ENCODE results near the gene AXIN2. TPM values are rescaled to one million over a fixed set of nuclear protein-coding genes. Genes with fewer than 3 reads are reported as not detected.

AXIN2 gene
- total and polyA plus RNA-seq, 5 experiments from 2014 or later: 1.8 to 22.2 (median 6.7) TPM

GRCh38 chr17:65558311-65558682 is 3.2 kb downstream of the AXIN2 start:
- H3K9me3 Mint-ChIP-seq: no peaks in the 10 kb centered on the region
- no peaks in the 10 kb centered on the region for H3K36me3 Mint-ChIP-seq
- POLR2A ChIA-PET: interaction anchor here (0.6 to 1.1 kb wide), 2 partner anchors 30 to 758 kb away, joined by 4 read pairs; no protein-coding TSS in a partner anchor
- H3K4me3 Mint-ChIP-seq: peak overlapping the region in 1 of 10 donors; percentile 90
- peaks cover 17 to 33% (median 24%) of the 10 kb centered on the region in 4 donors for H3K4me1 Mint-ChIP-seq
- no peak for ATAC-seq
- H3K27me3 Mint-ChIP-seq: peaks cover 0 to 2% (median 0%) of the 10 kb centered on the region in 5 donors
- DNase-seq: no peak
- peak overlapping the region in 3 of 10 donors; percentile 33 to 52 (median 51) for H3K27ac Mint-ChIP-seq

GRCh38 chr17:65557349-65558310 is 3.8 kb downstream of the AXIN2 start:
- peaks cover 10 to 34% (median 25%) of the 10 kb centered on the region in 4 donors for H3K4me1 Mint-ChIP-seq
- no peak overlapping the region for H3K27ac Mint-ChIP-seq
- peaks cover 0 to 2% (median 0%) of the 10 kb centered on the region in 3 donors for H3K36me3 Mint-ChIP-seq
- DNase-seq: peak in 6 of 10 donors; percentile 22 to 66 (median 50)
- POLR2A ChIA-PET: interaction anchor here (0.6 to 1.3 kb wide), 3 partner anchors 19 to 426 kb away, joined by 3 to 5 read pairs (median 3); no protein-coding TSS in a partner anchor
- no peak overlapping the region for H3K4me3 Mint-ChIP-seq
- peaks cover 0 to 2% (median 0%) of the 10 kb centered on the region in 5 donors for H3K27me3 Mint-ChIP-seq
- ATAC-seq: peak in 1 of 2 donors; percentile 6
- no peaks in the 10 kb centered on the region for H3K9me3 Mint-ChIP-seq

GRCh38 chr17:65556910-65557348 is 4.5 kb downstream of the AXIN2 start:
- DNase-seq (no peak), ATAC-seq (no peak)
- Mint-ChIP-seq H3K36me3 (peaks cover 0 to 4% (median 2%) of the 10 kb centered on the region in 3 donors), H3K9me3 (no peaks in the 10 kb centered on the region), H3K4me1 (peaks cover 8 to 33% (median 22%) of the 10 kb centered on the region in 4 donors), H3K27ac (no peak overlapping the region), H3K4me3 (no peak overlapping the region), H3K27me3 (peaks cover 0 to 2% (median 0%) of the 10 kb centered on the region in 5 donors)
- POLR2A ChIA-PET: interaction anchor here (0.7 to 2.0 kb wide), 4 partner anchors 127 to 426 kb away, joined by 3 to 5 read pairs (median 4); no protein-coding TSS in a partner anchor

- DNase-seq (peak; percentile 73 to 94 (median 90)), ATAC-seq (peak; percentile 33 to 59)
- Mint-ChIP-seq H3K36me3 (peaks cover 0 to 7% (median 3%) of the 10 kb centered on the region in 3 donors), H3K4me3 (no peak overlapping the region), H3K27ac (peak overlapping the region in 1 of 10 donors; percentile 58), H3K27me3 (peaks cover 0 to 2% (median 0%) of the 10 kb centered on the region in 5 donors), H3K4me1 (peaks cover 11 to 37% (median 24%) of the 10 kb centered on the region in 4 donors), H3K9me3 (no peaks in the 10 kb centered on the region)
- POLR2A ChIA-PET: interaction anchor here (0.7 to 2.0 kb wide), 4 partner anchors 15 to 261 kb away, joined by 3 to 5 read pairs (median 4); no protein-coding TSS in a partner anchor
These were observed 5.2 kb downstream of the AXIN2 start for GRCh38 chr17:65556014-65556909.

GRCh38 chr17:65554553-65555223 is 6.8 kb downstream of the AXIN2 start:
- H3K4me3 Mint-ChIP-seq: peak overlapping the region in 5 of 10 donors; percentile 16 to 67 (median 36)
- no peak for ATAC-seq
- POLR2A ChIA-PET: interaction anchor here (2.0 kb wide), 1 partner anchor 260 kb away, joined by 5 read pairs; no protein-coding TSS in a partner anchor
- H3K9me3 Mint-ChIP-seq: no peaks in the 10 kb centered on the region
- peaks cover 0 to 2% (median 0%) of the 10 kb centered on the region in 5 donors for H3K27me3 Mint-ChIP-seq
- peaks cover 25 to 53% (median 33%) of the 10 kb centered on the region in 4 donors for H3K4me1 Mint-ChIP-seq
- no peak for DNase-seq
- H3K36me3 Mint-ChIP-seq: peaks cover 4 to 15% (median 5%) of the 10 kb centered on the region in 3 donors
- peak overlapping the region in 1 of 10 donors; percentile 9 for H3K27ac Mint-ChIP-seq

GRCh38 chr17:65553646-65554552 is 7.5 kb downstream of the AXIN2 start:
- Mint-ChIP-seq H3K4me1 (peaks cover 32 to 56% (median 35%) of the 10 kb centered on the region in 4 donors), H3K27ac (peak overlapping the region in 7 of 10 donors; percentile 1 to 80 (median 30)), H3K27me3 (no peaks in the 10 kb centered on the region), H3K4me3 (peak overlapping the region in 8 of 10 donors; percentile 22 to 67 (median 60)), H3K9me3 (no peaks in the 10 kb centered on the region), H3K36me3 (peaks cover 9 to 23% (median 12%) of the 10 kb centered on the region in 3 donors)
- POLR2A ChIA-PET: no interaction called here
- peak in 1 of 10 donors; percentile 16 for DNase-seq
- no peak for ATAC-seq

GRCh38 chr17:65553009-65553645 is 8.3 kb downstream of the AXIN2 start:
- DNase-seq: no peak
- Mint-ChIP-seq H3K9me3 (no peaks in the 10 kb centered on the region), H3K4me1 (peaks cover 35 to 61% (median 38%) of the 10 kb centered on the region in 4 donors), H3K27ac (peak overlapping the region in 3 of 10 donors; percentile 14 to 27 (median 17)), H3K4me3 (peak overlapping the region in 8 of 10 donors; percentile 4 to 75 (median 58)), H3K36me3 (peaks cover 10 to 31% (median 20%) of the 10 kb centered on the region in 3 donors), H3K27me3 (no peaks in the 10 kb centered on the region)
- no peak for ATAC-seq
- POLR2A ChIA-PET: no interaction called here

GRCh38 chr17:65552214-65552613 is 9.2 kb downstream of the AXIN2 start:
- Mint-ChIP-seq H3K27me3 (no peaks in the 10 kb centered on the region), H3K4me1 (peaks cover 41 to 68% (median 44%) of the 10 kb centered on the region in 4 donors), H3K27ac (peak overlapping the region in 7 of 10 donors; percentile 6 to 89 (median 45)), H3K36me3 (peaks cover 15 to 40% (median 26%) of the 10 kb centered on the region in 3 donors), H3K4me3 (peak overlapping the region in 5 of 10 donors; percentile 9 to 57 (median 33)), H3K9me3 (no peaks in the 10 kb centered on the region)
- DNase-seq (no peak), ATAC-seq (no peak)
- POLR2A ChIA-PET: no interaction called here

- POLR2A ChIA-PET: no interaction called here
These were observed 10.0 kb downstream of the AXIN2 start for GRCh38 chr17:65551267-65552040.

More at GRCh38 chr17:65551267-65552040, 10.0 kb downstream of the AXIN2 start:
- no peak for DNase-seq
- peak overlapping the region in 6 of 10 donors; percentile 8 to 63 (median 40) for H3K4me3 Mint-ChIP-seq
- peaks cover 45 to 76% (median 49%) of the 10 kb centered on the region in 4 donors for H3K4me1 Mint-ChIP-seq
- peaks cover 15 to 47% (median 32%) of the 10 kb centered on the region in 3 donors for H3K36me3 Mint-ChIP-seq
- no peak for ATAC-seq
- no peaks in the 10 kb centered on the region for H3K27me3 Mint-ChIP-seq
- H3K9me3 Mint-ChIP-seq: no peaks in the 10 kb centered on the region
- peak overlapping the region in 7 of 10 donors; percentile 6 to 89 (median 57) for H3K27ac Mint-ChIP-seq

Measured in naive thymus-derived CD8-positive, alpha-beta T cell (primary cell).